ENCODE data around the gene SLX4IP.

Gene SLX4IP

GRCh38 chr20:10662151-10662550 is 227.0 kb downstream of the SLX4IP start:
- H3K4me1 Mint-ChIP-seq: peaks cover 68% of the 10 kb centered on the region
- TF ChIP-seq CTCF (IDR thresholded peaks at IDR 0.05; ENCODE audit: unreplicated experiment in 3 of 3): no peak
- H3K36me3 Mint-ChIP-seq (ENCODE audit: low read depth): peaks cover 87% of the 10 kb centered on the region
- peaks cover 4% of the 10 kb centered on the region for H3K27me3 Mint-ChIP-seq (ENCODE audit: low read depth)
- H3K9me3 Mint-ChIP-seq: no peaks in the 10 kb centered on the region
- no peak overlapping the region for H3K4me3 Mint-ChIP-seq
- H3K27ac Mint-ChIP-seq: peak overlapping the region in 1 of 3 experiments; percentile 79

GRCh38 chr20:10662661-10663458 is 227.8 kb downstream of the SLX4IP start:
- H3K4me1 Mint-ChIP-seq: peaks cover 68% of the 10 kb centered on the region
- no peak overlapping the region for H3K4me3 Mint-ChIP-seq
- H3K36me3 Mint-ChIP-seq (ENCODE audit: low read depth): peaks cover 87% of the 10 kb centered on the region
- no peaks in the 10 kb centered on the region for H3K9me3 Mint-ChIP-seq
- H3K27me3 Mint-ChIP-seq (ENCODE audit: low read depth): peaks cover 4% of the 10 kb centered on the region
- no peak for TF ChIP-seq CTCF (IDR thresholded peaks at IDR 0.05; ENCODE audit: unreplicated experiment in 3 of 3)
- H3K27ac Mint-ChIP-seq: peak overlapping the region in 2 of 3 experiments; percentile 71 to 81

GRCh38 chr20:10663756-10664155 is 228.7 kb downstream of the SLX4IP start:
- peaks cover 68% of the 10 kb centered on the region for H3K4me1 Mint-ChIP-seq
- peak overlapping the region; percentile 37 to 81 (median 74) for H3K27ac Mint-ChIP-seq
- H3K27me3 Mint-ChIP-seq (ENCODE audit: low read depth): no peaks in the 10 kb centered on the region
- H3K9me3 Mint-ChIP-seq: no peaks in the 10 kb centered on the region
- peaks cover 87% of the 10 kb centered on the region for H3K36me3 Mint-ChIP-seq (ENCODE audit: low read depth)
- TF ChIP-seq CTCF (IDR thresholded peaks at IDR 0.05; ENCODE audit: unreplicated experiment in 3 of 3): no peak
- H3K4me3 Mint-ChIP-seq: no peak overlapping the region

GRCh38 chr20:10665027-10665561 is 230.0 kb downstream of the SLX4IP start:
- peaks cover 85% of the 10 kb centered on the region for H3K36me3 Mint-ChIP-seq (ENCODE audit: low read depth)
- TF ChIP-seq CTCF (IDR thresholded peaks at IDR 0.05; ENCODE audit: unreplicated experiment in 3 of 3): no peak
- no peaks in the 10 kb centered on the region for H3K9me3 Mint-ChIP-seq
- no peaks in the 10 kb centered on the region for H3K27me3 Mint-ChIP-seq (ENCODE audit: low read depth)
- H3K4me1 Mint-ChIP-seq: peaks cover 74% of the 10 kb centered on the region
- H3K27ac Mint-ChIP-seq: peak overlapping the region; percentile 37 to 81 (median 74)
- H3K4me3 Mint-ChIP-seq: peak overlapping the region; percentile 14 to 56 (median 39)

GRCh38 chr20:10665791-10666190 is 230.7 kb downstream of the SLX4IP start:
- no peaks in the 10 kb centered on the region for H3K9me3 Mint-ChIP-seq
- peaks cover 74% of the 10 kb centered on the region for H3K4me1 Mint-ChIP-seq
- no peak for TF ChIP-seq CTCF (IDR thresholded peaks at IDR 0.05; ENCODE audit: unreplicated experiment in 3 of 3)
- peak overlapping the region; percentile 37 to 81 (median 74) for H3K27ac Mint-ChIP-seq
- H3K36me3 Mint-ChIP-seq (ENCODE audit: low read depth): peaks cover 84% of the 10 kb centered on the region
- no peaks in the 10 kb centered on the region for H3K27me3 Mint-ChIP-seq (ENCODE audit: low read depth)
- peak overlapping the region; percentile 21 to 56 (median 25) for H3K4me3 Mint-ChIP-seq
